Coronary artery (tissue), 2 donors: Measurements from ENCODE around the gene NAA20.
"Not testable (repeated sequence)": the region's sequence is repeated elsewhere in the genome, so short reads cannot be mapped to it uniquely, and the experiment has no call there.

Source experiments
- DNase-seq: peaks from one replicate; pipeline ENCODE4 v3.0.0-alpha.2; 2017; ENCODE audit warnings: low spot score
- H3K27ac ChIP-seq, 2 donors: fragments of 200-600 bp; sonication (generic); one replicate each; pipeline ENCODE4 v1.5.1; 2016 to 2019
- H3K4me3 ChIP-seq: fragments of 200-600 bp; sonication (generic); 2 replicates; pipeline ENCODE4 v1.5.1; 2016; ENCODE audit warnings: mild to moderate bottlenecking, moderate library complexity
- TF ChIP-seq, protein P1 (sequence below): fragments of 200-600 bp; sonication (generic); IDR thresholded peaks from one replicate; pipeline ENCODE4 v1.5.1; 2019; ENCODE audit warnings: antibody characterized with exemption

The NAA20 gene

DNA sequence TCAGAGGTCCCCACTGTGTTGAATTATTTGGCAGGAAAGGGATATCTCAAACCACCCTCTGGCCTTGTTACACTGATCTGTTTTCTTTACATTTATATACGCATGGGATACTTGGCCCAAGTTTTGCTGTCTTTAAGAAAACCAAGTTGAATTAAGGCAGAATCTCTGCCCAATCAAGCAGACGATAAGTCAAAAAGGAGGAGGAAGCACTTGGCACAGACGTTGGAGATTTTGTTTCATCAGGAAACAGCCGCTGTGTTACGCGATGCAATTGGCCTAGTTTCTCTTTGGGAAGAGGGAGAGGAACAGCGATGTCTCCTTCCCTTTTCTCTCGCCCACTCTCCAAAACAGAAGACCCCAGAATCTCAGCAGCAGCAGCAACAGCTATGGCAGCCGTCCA is 20.2 kb upstream of the NAA20 start:
- peak overlapping the region; percentile 27 to 74 for H3K27ac ChIP-seq
- no peak for DNase-seq
- TF ChIP-seq, protein P1, sequence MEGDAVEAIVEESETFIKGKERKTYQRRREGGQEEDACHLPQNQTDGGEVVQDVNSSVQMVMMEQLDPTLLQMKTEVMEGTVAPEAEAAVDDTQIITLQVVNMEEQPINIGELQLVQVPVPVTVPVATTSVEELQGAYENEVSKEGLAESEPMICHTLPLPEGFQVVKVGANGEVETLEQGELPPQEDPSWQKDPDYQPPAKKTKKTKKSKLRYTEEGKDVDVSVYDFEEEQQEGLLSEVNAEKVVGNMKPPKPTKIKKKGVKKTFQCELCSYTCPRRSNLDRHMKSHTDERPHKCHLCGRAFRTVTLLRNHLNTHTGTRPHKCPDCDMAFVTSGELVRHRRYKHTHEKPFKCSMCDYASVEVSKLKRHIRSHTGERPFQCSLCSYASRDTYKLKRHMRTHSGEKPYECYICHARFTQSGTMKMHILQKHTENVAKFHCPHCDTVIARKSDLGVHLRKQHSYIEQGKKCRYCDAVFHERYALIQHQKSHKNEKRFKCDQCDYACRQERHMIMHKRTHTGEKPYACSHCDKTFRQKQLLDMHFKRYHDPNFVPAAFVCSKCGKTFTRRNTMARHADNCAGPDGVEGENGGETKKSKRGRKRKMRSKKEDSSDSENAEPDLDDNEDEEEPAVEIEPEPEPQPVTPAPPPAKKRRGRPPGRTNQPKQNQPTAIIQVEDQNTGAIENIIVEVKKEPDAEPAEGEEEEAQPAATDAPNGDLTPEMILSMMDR: no peak
- no peak overlapping the region for H3K4me3 ChIP-seq

DNA sequence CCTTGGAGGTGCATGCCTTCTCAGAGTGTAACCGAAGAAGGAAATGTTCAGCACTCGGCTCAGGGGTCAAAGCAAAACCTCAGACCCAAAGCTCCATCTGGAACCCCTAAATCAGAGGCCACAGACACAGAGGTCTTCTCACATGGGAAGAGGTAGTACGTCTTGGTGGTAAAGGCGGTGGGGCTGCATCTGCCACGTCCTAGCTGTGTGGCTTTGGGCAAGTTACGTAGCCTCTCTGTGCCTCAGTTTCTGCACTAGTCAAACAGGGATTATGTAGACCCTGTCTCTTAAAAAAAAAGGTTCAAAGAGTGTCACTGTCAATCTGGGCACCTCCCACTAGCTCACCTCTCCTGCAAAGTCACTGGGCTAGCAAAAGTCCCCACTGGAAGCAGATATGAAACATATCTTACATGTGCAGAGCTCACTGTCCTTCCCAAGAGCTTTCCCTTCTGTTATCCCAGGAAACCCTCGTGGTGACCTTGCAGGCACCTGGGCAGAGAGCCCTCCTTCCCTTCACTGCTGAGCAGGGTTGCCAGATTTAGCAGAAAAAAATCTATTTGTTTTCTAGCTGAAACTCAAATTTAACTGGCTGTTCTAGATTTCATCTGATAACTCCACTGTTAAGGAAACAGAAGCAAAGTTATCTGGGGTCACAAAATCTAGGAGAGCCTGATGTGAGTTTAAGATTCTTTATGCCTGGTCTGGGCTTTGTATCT is 18.0 kb upstream of the NAA20 start:
- TF ChIP-seq, protein P1: no peak
- Histone ChIP-seq H3K27ac (peak overlapping the region in 1 of 2 donors; percentile 17), H3K4me3 (no peak overlapping the region)
- DNase-seq: no peak

DNA sequence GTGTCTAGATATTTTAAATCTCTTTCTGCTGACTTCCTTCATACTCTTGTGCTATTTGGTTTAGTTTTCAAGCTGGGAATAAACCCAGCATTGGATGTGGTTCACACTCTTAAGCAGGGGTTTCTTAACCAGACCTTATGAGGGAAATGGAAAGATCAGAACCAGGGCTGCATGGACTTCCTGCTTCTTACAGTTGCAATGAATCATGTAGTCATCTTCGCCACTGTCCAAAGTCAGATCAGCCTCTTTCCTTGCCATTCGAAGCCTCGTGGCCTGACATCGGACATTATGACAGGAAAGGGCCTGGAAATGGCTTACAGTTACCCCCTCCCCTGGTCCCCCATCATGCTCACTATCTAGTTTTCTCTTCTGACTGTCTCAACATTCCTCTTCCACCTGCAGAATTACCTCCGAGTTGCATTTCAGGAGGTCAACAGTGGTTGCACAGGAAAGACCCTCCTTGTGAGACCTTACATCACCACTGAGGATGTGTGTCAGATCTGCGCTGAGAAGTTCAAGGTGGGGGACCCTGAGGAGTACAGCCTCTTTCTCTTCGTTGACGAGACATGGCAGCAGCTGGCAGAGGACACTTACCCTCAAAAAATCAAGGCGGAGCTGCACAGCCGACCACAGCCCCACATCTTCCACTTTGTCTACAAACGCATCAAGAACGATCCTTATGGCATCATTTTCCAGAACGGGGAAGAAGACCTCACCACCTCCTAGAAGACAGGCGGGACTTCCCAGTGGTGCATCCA is 16.8 kb upstream of the NAA20 start:
- TF ChIP-seq, protein P1: no peak
- no peak for DNase-seq
- H3K4me3 ChIP-seq: no peak overlapping the region
- H3K27ac ChIP-seq: peak overlapping the region in 1 of 2 donors; percentile 31

DNA sequence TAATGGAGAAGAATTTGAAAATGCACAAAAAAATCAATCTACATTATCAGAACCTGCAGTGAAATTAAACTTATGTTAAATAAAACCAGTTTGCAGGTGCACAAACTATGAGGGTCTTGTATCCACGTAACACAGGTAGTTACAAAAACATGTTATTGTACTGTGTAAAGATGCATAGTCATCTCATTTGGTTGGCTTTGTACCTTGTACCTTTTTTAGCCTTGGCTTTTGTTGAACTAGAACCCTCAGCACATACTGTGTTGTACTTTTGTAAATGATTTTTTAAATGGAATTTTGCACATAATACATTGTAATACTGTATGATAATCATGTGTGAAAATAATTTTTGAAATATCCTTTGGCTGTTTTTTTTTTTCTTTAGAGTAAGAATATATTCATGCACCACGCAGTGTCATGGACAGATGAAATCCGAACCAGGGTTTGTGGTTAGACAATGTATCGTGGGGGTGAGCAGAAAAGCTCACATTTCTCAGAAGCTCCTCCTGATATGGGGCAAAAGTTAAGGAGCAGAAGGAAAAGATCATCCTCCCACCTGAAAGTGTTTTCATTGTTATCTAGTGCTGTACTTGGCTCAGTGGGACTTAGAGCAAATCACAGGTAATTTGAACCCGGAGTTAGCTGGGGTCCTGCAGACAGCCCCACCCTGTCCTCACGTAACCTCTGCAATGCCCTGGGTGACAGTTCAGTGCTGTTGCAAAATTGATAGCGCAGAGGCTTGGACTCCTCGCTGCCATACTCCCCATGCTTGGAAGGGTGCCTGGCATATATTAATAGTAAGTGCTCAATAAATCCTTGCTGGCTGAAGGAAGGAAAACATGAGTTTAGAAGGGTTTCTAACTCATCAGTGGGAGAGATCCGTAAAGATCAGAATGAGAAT is 14.8 kb upstream of the NAA20 start:
- TF ChIP-seq, protein P1: no peak
- no peak overlapping the region for H3K4me3 ChIP-seq
- H3K27ac ChIP-seq: peak overlapping the region; percentile 69 to 76
- no peak for DNase-seq

DNA sequence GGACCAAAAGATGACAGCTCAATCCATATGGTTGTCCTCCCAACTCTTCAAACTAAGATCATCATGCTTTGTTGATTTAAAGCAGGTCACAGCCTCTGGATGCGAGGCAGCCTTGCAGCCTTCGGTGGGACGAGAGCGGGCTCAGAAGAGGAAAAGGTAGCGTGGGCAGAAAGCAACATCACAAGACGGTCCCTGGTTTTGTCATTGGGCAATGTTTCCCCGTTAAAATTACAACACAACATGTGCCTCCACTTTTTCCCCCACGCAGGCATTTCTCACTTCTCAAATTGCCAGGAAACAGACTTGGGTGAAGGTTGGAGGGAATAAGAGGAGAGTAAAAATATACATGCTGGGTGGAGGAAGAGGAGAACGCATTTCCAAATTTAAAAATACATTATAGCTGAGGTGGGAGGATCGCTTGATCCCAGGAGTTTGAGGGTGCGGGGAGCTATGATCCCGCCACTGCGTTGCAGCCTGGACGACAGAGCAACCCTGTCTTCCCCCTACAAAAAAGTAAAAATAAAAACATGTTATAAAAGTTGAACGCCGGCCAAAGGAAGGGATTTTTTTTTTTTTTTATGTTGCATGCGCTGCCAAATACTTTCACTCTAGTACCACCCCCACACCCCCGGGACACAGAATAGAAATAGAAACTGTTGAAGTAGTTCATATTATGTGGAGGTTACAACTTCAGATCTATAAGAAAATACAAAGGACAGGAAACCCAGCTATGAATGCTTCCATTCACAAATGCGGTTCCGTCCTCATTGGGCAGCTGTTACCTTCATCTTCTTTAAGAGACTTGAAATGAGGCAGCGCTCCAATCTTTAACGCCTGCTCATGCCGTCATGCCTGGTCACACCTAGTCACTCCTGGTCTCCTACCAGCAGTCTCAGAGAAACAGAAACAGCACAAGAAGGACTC is 13.9 kb upstream of the NAA20 start:
- DNase-seq: peak; percentile 80
- Histone ChIP-seq H3K27ac (peak overlapping the region; percentile 69 to 76), H3K4me3 (peak overlapping the region; percentile 56)
- TF ChIP-seq, protein P1: no peak

DNA sequence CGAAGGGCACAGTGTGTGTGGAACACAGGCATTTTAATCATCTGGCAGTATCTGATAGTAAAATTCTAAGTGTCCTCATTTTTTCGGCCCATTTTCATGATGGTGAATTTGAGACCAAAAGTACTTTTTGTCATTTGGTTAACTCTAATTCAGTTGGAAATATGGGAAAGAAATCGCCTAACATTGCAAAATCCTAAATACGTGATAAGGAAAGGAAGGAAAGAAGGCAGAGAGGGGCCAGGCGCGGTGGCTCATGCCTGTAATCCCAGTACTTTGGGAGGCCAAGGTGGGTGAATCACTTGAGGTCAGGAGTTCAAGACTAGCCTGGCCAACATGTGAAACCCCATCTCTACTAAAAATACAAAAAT is 13.2 kb upstream of the NAA20 start:
- Histone ChIP-seq H3K27ac (peak overlapping the region; percentile 69 to 76), H3K4me3 (peak overlapping the region; percentile 56)
- not testable (repeated sequence) for DNase-seq
